ENCODE measurements around the gene SLC10A7. TPM values are rescaled to one million over a fixed set of nuclear protein-coding genes. Genes with fewer than 3 reads are reported as not detected.

SLC10A7 gene
- total and polyA plus RNA-seq, 9 of the 15 experiments (the other 6 are each of a cell fraction or from before 2014, with no cell fraction given): 6.4 to 22.8 (median 16.1) TPM

- Histone ChIP-seq H3K36me3 (ENCODE audit: control insufficient read depth, insufficient read depth, low read length) (no peaks in the 10 kb centered on the region), H3K4me2 (ENCODE audit: insufficient read depth, low read length) (no peak overlapping the region), H3K4me1 (replicated peaks in 1 of 2; ENCODE audit: control insufficient read depth in 2 of 2, insufficient read depth in 2 of 2, low read length in 2 of 2) (peaks cover 0 to 3% of the 10 kb centered on the region in 2 experiments; a peak in 1 of 5 replicates), H3K9ac (ENCODE audit: insufficient read depth in 1 of 2, low read depth in 2 of 2, low read length in 2 of 2) (no peak overlapping the region), H2AFZ (ENCODE audit: low read depth, low read length) (no peak overlapping the region), H3K4me3 (no peak overlapping the region), H4K20me1 (replicated peaks; ENCODE audit: control insufficient read depth, insufficient read depth, low read length) (no peaks in the 10 kb centered on the region), H3K9me3 (replicated peaks; ENCODE audit: control insufficient read depth, insufficient read depth, low read depth, low read length) (no peaks in the 10 kb centered on the region), H3K27ac (ENCODE audit: extremely low read depth, low read depth, low read length) (no peak overlapping the region), H3K9me1 (ENCODE audit: control insufficient read depth, insufficient read depth, low read length) (no peaks in the 10 kb centered on the region), H3K79me2 (ENCODE audit: control insufficient read depth, insufficient read depth, low read length) (no peaks in the 10 kb centered on the region), H3K27me3 (ENCODE audit: control insufficient read depth in 2 of 2, insufficient read depth in 2 of 2, low read length in 2 of 2) (no peaks in the 10 kb centered on the region)
- ATAC-seq (no peak), DNase-seq (ENCODE audit: extremely low read depth in 1 of 4, low spot score in 3 of 4) (no peak), FAIRE-seq (no peak)
- ChIA-PET POLR2A (no interaction called here), CTCF (ENCODE audit: low intra/inter-chr PET ratio) (interaction anchor here (0.6 to 2.5 kb wide), 2 partner anchors 572 to 1282 kb away, joined by 3 to 18 read pairs; no protein-coding TSS in a partner anchor)
- intact Hi-C loops (cut with micrococcal nuclease): loop anchor here (2.0 to 10.0 kb wide), 4 partner anchors 100 to 754 kb away; partner anchors contain the start of gene SLC10A7
- in situ Hi-C loops (cut with MboI): no loop called here
- no peak for TF ChIP-seq FOS (IDR thresholded peaks at IDR 0.05; ENCODE audit: extremely low read depth, insufficient read length)
- no peak for TF ChIP-seq ATF1 (CRISPR knock-in tag; IDR thresholded peaks at IDR 0.05)
- TF ChIP-seq ATF1 (tag; IDR thresholded peaks at IDR 0.05): no peak
- TF ChIP-seq MYC (IDR thresholded peaks at IDR 0.05; ENCODE audit: low read depth, low read length): no peak
- no peak for TF ChIP-seq MYC (CRISPR knock-in tag; IDR thresholded peaks at IDR 0.05; ENCODE audit: borderline replicate concordance, low read depth)
- TF ChIP-seq ZC3H8 (IDR thresholded peaks at IDR 0.05): no peak
- no peak for TF ChIP-seq ZNF324 (CRISPR knock-in tag; IDR thresholded peaks at IDR 0.05)
- TF ChIP-seq TEAD4 (IDR thresholded peaks at IDR 0.05; ENCODE audit: low read length): no peak
- no peak for TF ChIP-seq TEAD4 (CRISPR knock-in tag; IDR thresholded peaks at IDR 0.05; ENCODE audit: borderline replicate concordance)
- no peak for TF ChIP-seq SREBF2 (CRISPR knock-in tag; IDR thresholded peaks at IDR 0.05)
- no peak for TF ChIP-seq SMARCA5 (IDR thresholded peaks at IDR 0.05)
- TF ChIP-seq MBD2 (IDR thresholded peaks at IDR 0.05; ENCODE audit: borderline replicate concordance, low read depth): no peak
- TF ChIP-seq, protein P1, sequence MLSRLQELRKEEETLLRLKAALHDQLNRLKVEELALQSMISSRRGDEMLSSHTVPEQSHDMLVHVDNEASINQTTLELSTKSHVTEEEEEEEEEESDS (CRISPR knock-in tag; IDR thresholded peaks at IDR 0.05): no peak
- no peak for TF ChIP-seq ZNF282 (CRISPR knock-in tag; IDR thresholded peaks at IDR 0.05)
- TF ChIP-seq ZNF785 (CRISPR knock-in tag; IDR thresholded peaks at IDR 0.05): no peak
- no TSS peak for BruUV-seq (replicated peaks)
Measured at GRCh38 chr4:146343199-146343598, 178.5 kb downstream of the SLC10A7 start.

Data from K562 (cell line).